ENCODE measurements around the gene HIPK2.

The HIPK2 gene

DNA sequence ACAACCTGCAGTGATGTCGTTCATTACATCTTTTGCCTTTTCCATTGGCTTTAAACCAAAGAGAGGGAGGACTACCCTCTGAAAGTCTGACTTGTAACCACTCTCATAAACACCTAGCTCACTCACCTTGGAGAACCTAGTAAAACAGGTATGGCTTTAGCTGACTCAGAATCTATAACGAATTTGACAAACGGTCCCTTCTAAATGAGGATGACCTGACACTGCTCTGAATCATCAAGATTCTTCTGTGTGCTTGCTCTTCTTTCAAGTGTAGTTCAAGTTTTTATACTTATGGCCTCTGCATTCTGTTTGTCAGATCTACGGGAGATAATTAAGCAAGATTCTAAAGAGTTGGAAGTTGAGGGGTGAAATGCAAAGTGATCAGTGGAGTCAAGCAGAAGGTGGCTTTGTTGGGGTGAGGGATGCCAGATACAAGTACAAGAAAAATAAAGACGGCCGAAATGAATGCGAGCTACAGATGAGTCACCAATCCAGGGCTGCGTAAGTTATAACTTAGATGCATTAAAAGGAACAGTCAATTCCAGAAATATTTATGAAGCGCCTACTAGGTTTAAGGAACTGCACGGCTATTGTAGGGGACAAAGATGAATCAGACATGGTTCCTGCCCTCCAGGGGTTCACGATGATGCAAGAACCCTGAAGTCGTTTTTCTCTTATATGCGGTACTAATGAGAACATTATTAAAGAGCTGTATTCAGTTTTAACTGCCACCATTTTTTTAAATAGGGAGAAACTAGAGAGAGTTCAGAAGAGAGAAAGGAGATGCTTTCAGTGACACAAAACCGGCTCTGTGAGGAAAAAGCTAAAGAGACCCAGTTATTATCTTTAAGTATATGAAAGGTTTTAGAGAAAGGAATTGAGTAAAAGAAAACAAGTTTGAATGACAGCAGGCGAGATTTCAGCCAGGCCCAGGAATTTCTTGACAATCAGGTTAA lies 6.5 kb downstream of the HIPK2 start:
- Histone ChIP-seq H4K20me1 (ENCODE audit: insufficient read depth, low read length) (peaks cover 12% of the 10 kb centered on the region; the same call in 1 of the 2 replicates), H2AFZ (ENCODE audit: low read depth, low read length) (no peak overlapping the region), H3K4me2 (ENCODE audit: insufficient read depth, low read length) (no peak overlapping the region), H3K9me3 (ENCODE audit: insufficient read depth, low read length, severe bottlenecking) (no peaks in the 10 kb centered on the region), H3K4me3 (ENCODE audit: low read depth in 1 of 2, low read length in 2 of 2) (no peak overlapping the region), H3K27ac (ENCODE audit: low read length) (no peak overlapping the region), H3K9ac (ENCODE audit: low read depth, low read length) (no peak overlapping the region), H3K4me1 (ENCODE audit: insufficient read depth, low read length) (peaks cover 34% of the 10 kb centered on the region), H3K79me2 (ENCODE audit: insufficient read depth, low read length) (no peaks in the 10 kb centered on the region), H3K27me3 (ENCODE audit: insufficient read depth, low read length, poor library complexity) (no peaks in the 10 kb centered on the region), H3K36me3 (ENCODE audit: insufficient read depth, low read length) (no peaks in the 10 kb centered on the region)
- ATAC-seq (ENCODE audit: insufficient read depth, low read depth) (no peak), DNase-seq (no peak)
- TF ChIP-seq CTCF (IDR thresholded peaks at IDR 0.05; ENCODE audit: borderline replicate concordance, extremely low read depth, low read length, poor library complexity, severe bottlenecking) (no peak), EZH2 (IDR thresholded peaks at IDR 0.05; ENCODE audit: borderline replicate concordance, low read depth, low read length, severe bottlenecking) (no peak)

GRCh38 chr7:139769761-139770160 lies 8.0 kb downstream of the HIPK2 start:
- Histone ChIP-seq H3K27ac (ENCODE audit: low read length) (no peak overlapping the region), H3K4me3 (ENCODE audit: low read depth in 1 of 2, low read length in 2 of 2) (no peak overlapping the region), H2AFZ (ENCODE audit: low read depth, low read length) (no peak overlapping the region), H3K36me3 (ENCODE audit: insufficient read depth, low read length) (no peaks in the 10 kb centered on the region), H4K20me1 (ENCODE audit: insufficient read depth, low read length) (peaks cover 5% of the 10 kb centered on the region; the same call in 1 of the 2 replicates), H3K4me1 (ENCODE audit: insufficient read depth, low read length) (peaks cover 23% of the 10 kb centered on the region), H3K9me3 (ENCODE audit: insufficient read depth, low read length, severe bottlenecking) (no peaks in the 10 kb centered on the region), H3K4me2 (ENCODE audit: insufficient read depth, low read length) (no peak overlapping the region), H3K9ac (ENCODE audit: low read depth, low read length) (no peak overlapping the region), H3K79me2 (ENCODE audit: insufficient read depth, low read length) (no peaks in the 10 kb centered on the region), H3K27me3 (ENCODE audit: insufficient read depth, low read length, poor library complexity) (no peaks in the 10 kb centered on the region)
- no peak for ATAC-seq (ENCODE audit: insufficient read depth, low read depth)
- DNase-seq, result no peak
- no peak for TF ChIP-seq EZH2 (IDR thresholded peaks at IDR 0.05; ENCODE audit: borderline replicate concordance, low read depth, low read length, severe bottlenecking)

- Histone ChIP-seq H3K9ac (ENCODE audit: low read depth, low read length) (no peak overlapping the region), H3K4me1 (ENCODE audit: insufficient read depth, low read length) (peaks cover 23% of the 10 kb centered on the region), H3K4me2 (ENCODE audit: insufficient read depth, low read length) (no peak overlapping the region), H4K20me1 (ENCODE audit: insufficient read depth, low read length) (peaks cover 3% of the 10 kb centered on the region; the same call in 1 of the 2 replicates), H3K4me3 (ENCODE audit: low read depth in 1 of 2, low read length in 2 of 2) (no peak overlapping the region), H3K27me3 (ENCODE audit: insufficient read depth, low read length, poor library complexity) (no peaks in the 10 kb centered on the region), H3K27ac (ENCODE audit: low read length) (no peak overlapping the region), H3K9me3 (ENCODE audit: insufficient read depth, low read length, severe bottlenecking) (no peaks in the 10 kb centered on the region), H3K79me2 (ENCODE audit: insufficient read depth, low read length) (no peaks in the 10 kb centered on the region), H2AFZ (ENCODE audit: low read depth, low read length) (no peak overlapping the region), H3K36me3 (ENCODE audit: insufficient read depth, low read length) (no peaks in the 10 kb centered on the region)
- TF ChIP-seq EZH2 (IDR thresholded peaks at IDR 0.05; ENCODE audit: borderline replicate concordance, low read depth, low read length, severe bottlenecking) (no peak), CTCF (IDR thresholded peaks at IDR 0.05; ENCODE audit: borderline replicate concordance, extremely low read depth, low read length, poor library complexity, severe bottlenecking) (no peak)
- no peak for ATAC-seq (ENCODE audit: insufficient read depth, low read depth)
- no peak for DNase-seq
Measured at GRCh38 chr7:139769066-139769465, 8.7 kb downstream of the HIPK2 start.

GRCh38 chr7:139768249-139768824 lies 9.5 kb downstream of the HIPK2 start:
- TF ChIP-seq EZH2 (IDR thresholded peaks at IDR 0.05; ENCODE audit: borderline replicate concordance, low read depth, low read length, severe bottlenecking), result no peak
- no peak for TF ChIP-seq CTCF (IDR thresholded peaks at IDR 0.05; ENCODE audit: borderline replicate concordance, extremely low read depth, low read length, poor library complexity, severe bottlenecking)
- H2AFZ ChIP-seq (ENCODE audit: low read depth, low read length), result no peak overlapping the region
- no peaks in the 10 kb centered on the region for H3K9me3 ChIP-seq (ENCODE audit: insufficient read depth, low read length, severe bottlenecking)
- H3K4me2 ChIP-seq (ENCODE audit: insufficient read depth, low read length), result 0 out of 2 replicates have a peak overlapping the region, but pooled peaks have one; percentile 24
- no peaks in the 10 kb centered on the region; the same call in 1 of the 2 replicates for H4K20me1 ChIP-seq (ENCODE audit: insufficient read depth, low read length)
- no peaks in the 10 kb centered on the region for H3K36me3 ChIP-seq (ENCODE audit: insufficient read depth, low read length)
- H3K9ac ChIP-seq (ENCODE audit: low read depth, low read length), result no peak overlapping the region
- peak; percentile 8; the same call in 1 of the 3 replicates for ATAC-seq (ENCODE audit: insufficient read depth, low read depth)
- DNase-seq, result no peak
- H3K79me2 ChIP-seq (ENCODE audit: insufficient read depth, low read length), result no peaks in the 10 kb centered on the region
- H3K27me3 ChIP-seq (ENCODE audit: insufficient read depth, low read length, poor library complexity), result no peaks in the 10 kb centered on the region
- peak overlapping the region; percentile 60 for H3K27ac ChIP-seq (ENCODE audit: low read length)
- H3K4me3 ChIP-seq (ENCODE audit: low read depth in 1 of 2, low read length in 2 of 2), result no peak overlapping the region
- H3K4me1 ChIP-seq (ENCODE audit: insufficient read depth, low read length), result peaks cover 23% of the 10 kb centered on the region

Measured in DND-41 (cell line).